A673 (cell line): ENCODE data around the gene TSHZ1.

Experiments used
- EZH2 ChIP-seq: fragments of 200-600 bp; sonication (generic); IDR thresholded peaks from 2 replicates; pipeline ENCODE4 v1.6.1; 2017; ENCODE audit warnings: borderline replicate concordance, low read depth, mild to moderate bottlenecking, mixed read lengths, antibody characterized with exemption, low read length; ENCODE audit not compliant: poor library complexity, severe bottlenecking
- TF ChIP-seq, protein P1 (sequence below): fragments of 300-800, 200-600 bp; sonication (generic); conservative IDR thresholded peaks from 2 replicates; pipeline ENCODE4 v1.5.1; 2017; ENCODE audit warnings: low read depth, mild to moderate bottlenecking, antibody characterized with exemption, low read length, moderate library complexity, mixed read lengths

GRCh38 chr18:75261430-75262223 is 51.0 kb downstream of the TSHZ1 start:
- TF ChIP-seq, protein P1, sequence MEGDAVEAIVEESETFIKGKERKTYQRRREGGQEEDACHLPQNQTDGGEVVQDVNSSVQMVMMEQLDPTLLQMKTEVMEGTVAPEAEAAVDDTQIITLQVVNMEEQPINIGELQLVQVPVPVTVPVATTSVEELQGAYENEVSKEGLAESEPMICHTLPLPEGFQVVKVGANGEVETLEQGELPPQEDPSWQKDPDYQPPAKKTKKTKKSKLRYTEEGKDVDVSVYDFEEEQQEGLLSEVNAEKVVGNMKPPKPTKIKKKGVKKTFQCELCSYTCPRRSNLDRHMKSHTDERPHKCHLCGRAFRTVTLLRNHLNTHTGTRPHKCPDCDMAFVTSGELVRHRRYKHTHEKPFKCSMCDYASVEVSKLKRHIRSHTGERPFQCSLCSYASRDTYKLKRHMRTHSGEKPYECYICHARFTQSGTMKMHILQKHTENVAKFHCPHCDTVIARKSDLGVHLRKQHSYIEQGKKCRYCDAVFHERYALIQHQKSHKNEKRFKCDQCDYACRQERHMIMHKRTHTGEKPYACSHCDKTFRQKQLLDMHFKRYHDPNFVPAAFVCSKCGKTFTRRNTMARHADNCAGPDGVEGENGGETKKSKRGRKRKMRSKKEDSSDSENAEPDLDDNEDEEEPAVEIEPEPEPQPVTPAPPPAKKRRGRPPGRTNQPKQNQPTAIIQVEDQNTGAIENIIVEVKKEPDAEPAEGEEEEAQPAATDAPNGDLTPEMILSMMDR = no peak
- TF ChIP-seq EZH2 = no peak
